SK-N-MC (cell line): ENCODE data around the gene CAMK1D.

Experiments
- DNase-seq: peaks from one replicate; pipeline ENCODE4 v3.0.0-alpha.2; 2011; ENCODE audit warnings: low read depth, low spot score
- H3K27ac ChIP-seq: fragments of 200-600 bp; sonication (generic); 2 replicates; pipeline ENCODE4 v1.5.1; 2016; ENCODE audit warnings: mixed run types
- H3K36me3 ChIP-seq: fragments of 200-600 bp; sonication (generic); 2 replicates; pipeline ENCODE4 v1.6.1; 2017; ENCODE audit warnings: antibody characterized with exemption, low read length, mixed read lengths; ENCODE audit not compliant: insufficient read depth
- H3K4me3 ChIP-seq: fragments of 200-600 bp; sonication (generic); 2 replicates; pipeline ENCODE4 v1.5.1; 2016
- H3K9ac ChIP-seq: fragments of 200-600 bp; sonication (generic); 2 replicates; pipeline ENCODE4 v1.8.0; 2017; ENCODE audit warnings: mixed run types, mixed read lengths; ENCODE audit not compliant: insufficient read length
- H3K9me3 ChIP-seq: fragments of 200-600 bp; sonication (generic); 2 replicates; pipeline ENCODE4 v1.6.1; 2017; ENCODE audit warnings: low read depth, mild to moderate bottlenecking, antibody characterized with exemption, low read length, moderate library complexity, mixed read lengths
- EZH2 ChIP-seq: fragments of 200-600 bp; sonication (generic); IDR thresholded peaks from one replicate; pipeline ENCODE4 v1.6.1; 2017; ENCODE audit warnings: antibody characterized with exemption
- FOXP2 ChIP-seq: optimal IDR thresholded peaks from 2 replicates; pipeline ENCODE3; 2011; ENCODE audit warnings: mild to moderate bottlenecking, moderate library complexity; ENCODE audit not compliant: insufficient read depth; ENCODE audit errors: extremely low read length, control extremely low read depth
- POLR2AphosphoS5 ChIP-seq: IDR thresholded peaks from 2 replicates; pipeline ENCODE4 v1.6.1; 2012; ENCODE audit warnings: mild to moderate bottlenecking, low read depth, low read length, borderline replicate concordance

The CAMK1D gene

GRCh38 chr10:12872577-12872976, 523.2 kb downstream of the CAMK1D start:
- Histone ChIP-seq H3K36me3 (no peaks in the 10 kb centered on the region), H3K27ac (no peak overlapping the region), H3K4me3 (no peak overlapping the region), H3K9ac (no peak overlapping the region), H3K9me3 (no peaks in the 10 kb centered on the region)
- TF ChIP-seq POLR2AphosphoS5, result no peak
- no peak for TF ChIP-seq EZH2
- no peak for TF ChIP-seq FOXP2
- no peak for DNase-seq

DNA sequence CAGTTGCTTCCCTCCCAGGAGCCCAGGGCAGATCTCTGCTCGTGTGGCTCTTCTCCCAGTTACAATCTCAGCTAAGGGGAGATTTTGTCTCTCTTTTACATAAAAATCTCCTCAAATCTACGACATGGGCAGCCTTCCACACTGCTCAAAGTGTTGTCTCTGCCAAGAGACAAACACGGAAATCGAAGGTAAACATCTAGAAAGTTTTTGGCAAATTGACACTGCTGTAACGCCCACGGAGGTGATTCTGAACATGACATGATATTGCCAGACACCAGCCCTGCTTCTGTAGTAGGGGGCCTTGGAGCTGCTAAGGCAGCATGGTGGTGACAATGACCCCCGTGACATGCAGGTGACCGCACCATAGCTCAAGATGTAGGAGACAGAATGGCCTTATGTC, 523.8 kb downstream of the CAMK1D start:
- Histone ChIP-seq H3K27ac (no peak overlapping the region), H3K36me3 (no peaks in the 10 kb centered on the region), H3K9ac (no peak overlapping the region), H3K9me3 (no peaks in the 10 kb centered on the region), H3K4me3 (no peak overlapping the region)
- no peak for DNase-seq
- no peak for TF ChIP-seq FOXP2
- no peak for TF ChIP-seq EZH2
- no peak for TF ChIP-seq POLR2AphosphoS5

DNA sequence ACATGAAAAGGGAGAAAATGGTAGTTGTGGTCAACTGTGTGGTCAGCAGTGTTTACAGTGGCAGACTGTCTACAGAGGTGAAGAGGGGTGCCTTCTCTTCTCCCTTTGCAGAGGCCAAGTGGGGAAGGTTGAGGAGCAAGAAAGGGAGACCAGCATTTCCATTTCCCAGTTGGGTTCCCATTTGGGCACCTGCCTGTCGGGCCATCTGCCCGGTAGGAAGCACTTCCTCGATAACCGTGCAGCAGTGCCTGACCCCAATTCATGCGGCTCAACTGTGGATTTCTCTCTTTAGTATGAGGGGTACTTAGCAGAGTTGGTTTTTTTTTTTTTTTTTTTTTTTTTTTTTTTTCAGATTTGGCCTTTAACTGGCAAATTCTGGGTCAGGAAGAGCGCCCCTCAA, 525.2 kb downstream of the CAMK1D start:
- TF ChIP-seq FOXP2 (no peak), POLR2AphosphoS5 (no peak), EZH2 (no peak)
- Histone ChIP-seq H3K4me3 (no peak overlapping the region), H3K27ac (no peak overlapping the region), H3K9me3 (no peaks in the 10 kb centered on the region), H3K36me3 (no peaks in the 10 kb centered on the region), H3K9ac (no peak overlapping the region)
- DNase-seq, result no peak

DNA sequence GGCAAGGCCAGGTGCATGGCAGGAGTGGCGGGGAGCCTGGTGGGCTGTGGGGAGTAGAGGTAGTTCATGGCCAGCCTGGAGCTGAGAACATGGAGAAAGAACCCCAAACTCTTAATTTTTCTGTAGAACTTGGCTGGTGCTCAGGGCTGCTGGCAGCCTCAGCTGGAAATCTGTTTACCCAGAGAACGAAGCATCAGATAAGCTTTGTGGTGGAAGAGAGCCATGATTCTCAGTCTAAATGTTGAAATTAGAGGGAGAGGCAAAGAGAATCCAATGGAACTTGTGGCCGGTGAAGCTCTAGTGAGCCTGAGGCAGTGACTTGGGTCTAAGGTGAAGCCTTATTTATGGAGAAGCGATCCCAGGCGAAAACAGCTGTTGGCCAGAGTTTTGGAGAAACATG, 525.8 kb downstream of the CAMK1D start:
- H3K36me3 ChIP-seq, result no peaks in the 10 kb centered on the region
- H3K27ac ChIP-seq, result no peak overlapping the region
- no peak for DNase-seq
- no peaks in the 10 kb centered on the region for H3K9me3 ChIP-seq
- H3K4me3 ChIP-seq, result no peak overlapping the region
- no peak for TF ChIP-seq POLR2AphosphoS5
- H3K9ac ChIP-seq, result no peak overlapping the region

- no peak for TF ChIP-seq FOXP2
- TF ChIP-seq POLR2AphosphoS5, result no peak
- TF ChIP-seq EZH2, result no peak
- H3K4me3 ChIP-seq, result no peak overlapping the region
- no peak for DNase-seq
- no peaks in the 10 kb centered on the region for H3K9me3 ChIP-seq
- H3K9ac ChIP-seq, result no peak overlapping the region
- H3K36me3 ChIP-seq, result no peaks in the 10 kb centered on the region
- H3K27ac ChIP-seq, result no peak overlapping the region
Measured at GRCh38 chr10:12876266-12876665, 526.9 kb downstream of the CAMK1D start.

DNA sequence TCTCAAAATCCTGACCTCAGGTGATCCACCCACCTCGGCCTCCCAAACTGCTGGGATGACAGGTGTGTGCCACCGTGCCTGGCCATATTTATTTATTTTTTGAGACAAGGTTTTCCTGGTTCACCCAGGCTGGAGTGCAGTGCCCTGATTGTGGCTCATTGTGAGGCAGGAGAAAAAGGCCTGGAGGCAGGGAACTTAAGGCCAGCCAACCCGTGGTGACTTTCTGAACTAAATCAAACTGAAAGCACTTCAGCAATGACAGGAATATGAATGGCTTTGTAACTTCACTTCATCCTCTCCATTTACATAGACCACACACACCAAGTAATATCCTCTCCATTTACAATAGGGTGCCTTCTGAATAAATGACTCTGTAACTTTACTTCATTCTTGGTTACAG, 527.8 kb downstream of the CAMK1D start:
- H3K27ac ChIP-seq, result no peak overlapping the region
- TF ChIP-seq FOXP2 (no peak), POLR2AphosphoS5 (no peak), EZH2 (no peak)
- H3K9me3 ChIP-seq, result no peaks in the 10 kb centered on the region
- no peaks in the 10 kb centered on the region for H3K36me3 ChIP-seq
- no peak overlapping the region for H3K4me3 ChIP-seq
- no peak overlapping the region for H3K9ac ChIP-seq
- DNase-seq, result no peak

DNA sequence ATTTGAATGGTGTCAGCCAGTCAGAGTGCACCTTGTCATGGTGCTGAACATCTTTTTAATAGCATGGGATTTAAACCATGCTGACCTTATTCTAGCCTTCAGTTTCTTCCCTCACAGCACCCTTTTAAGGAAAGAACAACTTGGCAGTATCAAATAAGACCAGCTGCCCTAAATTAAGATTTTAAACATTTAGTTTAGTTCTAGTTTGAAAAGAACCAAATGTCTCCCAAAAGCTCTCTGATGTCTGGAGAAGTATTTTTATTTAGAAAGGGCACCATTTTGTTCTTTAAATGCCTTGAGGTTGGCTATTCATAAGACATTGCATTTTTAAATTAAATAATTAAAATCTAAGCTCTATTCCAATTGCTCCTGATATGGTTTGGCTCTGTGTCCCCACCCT, 531.1 kb downstream of the CAMK1D start:
- Histone ChIP-seq H3K9me3 (no peaks in the 10 kb centered on the region), H3K36me3 (no peaks in the 10 kb centered on the region), H3K27ac (no peak overlapping the region), H3K9ac (no peak overlapping the region), H3K4me3 (no peak overlapping the region)
- no peak for DNase-seq
- TF ChIP-seq FOXP2, result no peak
- no peak for TF ChIP-seq POLR2AphosphoS5
- no peak for TF ChIP-seq EZH2

DNA sequence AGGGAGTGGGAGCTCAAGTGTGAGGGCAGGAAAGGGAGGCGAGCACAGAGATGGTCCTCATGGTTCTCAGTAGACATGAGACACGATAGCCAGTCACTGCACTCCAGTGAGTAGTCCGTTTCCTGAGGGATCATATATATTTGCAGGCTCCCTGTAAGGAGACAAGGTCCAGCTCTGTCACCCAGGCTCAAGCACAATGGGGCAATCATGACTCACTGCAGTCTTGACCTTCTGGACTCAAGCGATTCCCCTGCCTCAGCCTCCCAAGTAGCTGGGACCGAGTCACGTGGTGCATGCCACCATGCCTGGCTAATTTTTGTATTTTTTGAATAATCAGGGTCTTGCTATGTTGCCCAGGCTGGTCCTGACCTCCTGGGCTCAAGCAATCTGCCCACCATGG, 535.5 kb downstream of the CAMK1D start:
- TF ChIP-seq POLR2AphosphoS5 (no peak), EZH2 (no peak), FOXP2 (no peak)
- Histone ChIP-seq H3K9me3 (no peaks in the 10 kb centered on the region), H3K9ac (no peak overlapping the region), H3K36me3 (no peaks in the 10 kb centered on the region), H3K27ac (no peak overlapping the region), H3K4me3 (no peak overlapping the region)
- DNase-seq, result no peak
